Duodenal mucosa (tissue), 2 donors: ENCODE results near the gene RHBDL1.
"Not testable (repeated sequence)": the region's sequence is repeated elsewhere in the genome, so short reads cannot be mapped to it uniquely, and the experiment has no call there.

Experiments
- H3K27ac ChIP-seq: one replicate; pipeline ENCODE4 v1.7.0; 2013; ENCODE audit warnings: low read depth, low read length
- H3K27me3 ChIP-seq, 2 donors: one replicate each; pipeline ENCODE4 v1.7.0; 2013; ENCODE audit warnings: low read length in 2 of 2, control low read depth in 1 of 2; ENCODE audit not compliant: insufficient read depth in 2 of 2, control insufficient read depth in 1 of 2
- H3K36me3 ChIP-seq, 2 donors: one replicate each; pipeline ENCODE4 v1.7.0; 2013; ENCODE audit warnings: low read length in 2 of 2, control low read depth in 1 of 2; ENCODE audit not compliant: insufficient read depth in 2 of 2, control insufficient read depth in 1 of 2
- H3K4me1 ChIP-seq, 2 donors: one replicate each; pipeline ENCODE4 v1.7.0; 2013; ENCODE audit warnings: low read length in 2 of 2, control low read depth in 1 of 2; ENCODE audit not compliant: insufficient read depth in 2 of 2, control insufficient read depth in 1 of 2
- H3K4me3 ChIP-seq, 2 donors: one replicate each; pipeline ENCODE4 v1.7.0; 2013; ENCODE audit warnings: low read length in 2 of 2, low read depth in 1 of 2
- H3K9ac ChIP-seq, 2 donors: one replicate each; pipeline ENCODE4 v1.7.0; 2013; ENCODE audit warnings: low read length in 2 of 2, low read depth in 1 of 2
- H3K9me3 ChIP-seq, 2 donors: one replicate each; pipeline ENCODE4 v1.7.0; 2013; ENCODE audit warnings: low read length in 2 of 2, control low read depth in 1 of 2; ENCODE audit not compliant: control insufficient read depth in 1 of 2

RHBDL1 gene

GRCh38 chr16:686459-687260 is 11.2 kb downstream of the RHBDL1 start:
- no peaks in the 10 kb centered on the region for H3K9me3 ChIP-seq
- no peak overlapping the region for H3K27ac ChIP-seq
- peaks cover 17 to 44% of the 10 kb centered on the region in 2 donors for H3K4me1 ChIP-seq

GRCh38 chr16:687499-687898 is 12.0 kb downstream of the RHBDL1 start:
- Histone ChIP-seq H3K4me1 (peaks cover 12 to 36% of the 10 kb centered on the region in 2 donors), H3K9ac (no peak overlapping the region), H3K4me3 (no peak overlapping the region), H3K9me3 (no peaks in the 10 kb centered on the region), H3K27me3 (peaks cover 0 to 7% of the 10 kb centered on the region in 2 donors), H3K27ac (no peak overlapping the region), H3K36me3 (peaks cover 10 to 30% of the 10 kb centered on the region in 2 donors)

More at GRCh38 chr16:686459-687260, 11.2 kb downstream of the RHBDL1 start:
- no peaks in the 10 kb centered on the region for H3K27me3 ChIP-seq
- H3K4me3 ChIP-seq, result no peak overlapping the region
- H3K36me3 ChIP-seq, result peaks cover 18 to 38% of the 10 kb centered on the region in 2 donors
- H3K9ac ChIP-seq, result no peak overlapping the region

- Histone ChIP-seq H3K9me3 (no peaks in the 10 kb centered on the region), H3K9ac (peak overlapping the region; percentile 83 to 94), H3K4me1 (peaks cover 8 to 23% of the 10 kb centered on the region in 2 donors), H3K4me3 (peak overlapping the region; percentile 77 to 91), H3K27me3 (peaks cover 10 to 13% of the 10 kb centered on the region in 2 donors), H3K27ac (no peak overlapping the region), H3K36me3 (peaks cover 3 to 22% of the 10 kb centered on the region in 2 donors)
Measured at GRCh38 chr16:689175-689897, 13.9 kb downstream of the RHBDL1 start.

- H3K36me3 ChIP-seq, result peaks cover 3 to 17% of the 10 kb centered on the region in 2 donors
- not testable (repeated sequence) for H3K4me3 ChIP-seq, H3K27ac ChIP-seq, H3K9ac ChIP-seq, H3K9me3 ChIP-seq
- peaks cover 19 to 21% of the 10 kb centered on the region in 2 donors for H3K27me3 ChIP-seq
- peaks cover 21 to 30% of the 10 kb centered on the region in 2 donors for H3K4me1 ChIP-seq
Measured at GRCh38 chr16:691242-691641, 15.8 kb downstream of the RHBDL1 start.

GRCh38 chr16:692356-693108 is 17.1 kb downstream of the RHBDL1 start:
- Histone ChIP-seq H3K27ac (no peak overlapping the region), H3K4me3 (no peak overlapping the region), H3K9me3 (no peaks in the 10 kb centered on the region), H3K4me1 (peaks cover 22 to 32% of the 10 kb centered on the region in 2 donors), H3K27me3 (peaks cover 19 to 21% of the 10 kb centered on the region in 2 donors), H3K36me3 (peaks cover 0 to 5% of the 10 kb centered on the region in 2 donors), H3K9ac (no peak overlapping the region)

- Histone ChIP-seq H3K27ac (no peak overlapping the region), H3K9ac (no peak overlapping the region), H3K4me1 (peaks cover 22 to 32% of the 10 kb centered on the region in 2 donors)
Measured at GRCh38 chr16:693364-693763, 17.9 kb downstream of the RHBDL1 start.

GRCh38 chr16:693766-694165 is 18.3 kb downstream of the RHBDL1 start:
- peaks cover 22 to 30% of the 10 kb centered on the region in 2 donors for H3K4me1 ChIP-seq
- no peak overlapping the region for H3K9ac ChIP-seq
- H3K4me3 ChIP-seq, result no peak overlapping the region
- no peaks in the 10 kb centered on the region for H3K9me3 ChIP-seq
- no peaks in the 10 kb centered on the region for H3K36me3 ChIP-seq
- H3K27ac ChIP-seq, result no peak overlapping the region
- H3K27me3 ChIP-seq, result peaks cover 19 to 21% of the 10 kb centered on the region in 2 donors

More at GRCh38 chr16:693364-693763, 17.9 kb downstream of the RHBDL1 start:
- Histone ChIP-seq H3K9me3 (no peaks in the 10 kb centered on the region), H3K36me3 (no peaks in the 10 kb centered on the region), H3K27me3 (peaks cover 19 to 21% of the 10 kb centered on the region in 2 donors), H3K4me3 (no peak overlapping the region)

GRCh38 chr16:694187-694862 is 18.9 kb downstream of the RHBDL1 start:
- Histone ChIP-seq H3K9me3 (no peaks in the 10 kb centered on the region), H3K9ac (no peak overlapping the region), H3K27me3 (peaks cover 23 to 25% of the 10 kb centered on the region in 2 donors), H3K4me1 (peaks cover 19 to 25% of the 10 kb centered on the region in 2 donors), H3K27ac (no peak overlapping the region), H3K36me3 (no peaks in the 10 kb centered on the region), H3K4me3 (peak overlapping the region in 1 of 2 donors; percentile 35)

- Histone ChIP-seq H3K4me1 (peaks cover 15 to 19% of the 10 kb centered on the region in 2 donors), H3K27me3 (peaks cover 27 to 29% of the 10 kb centered on the region in 2 donors), H3K27ac (no peak overlapping the region), H3K36me3 (no peaks in the 10 kb centered on the region), H3K9me3 (no peaks in the 10 kb centered on the region), H3K9ac (no peak overlapping the region), H3K4me3 (peak overlapping the region; percentile 35 to 61)
Measured at GRCh38 chr16:694863-695354, 19.4 kb downstream of the RHBDL1 start.
